Activated naive CD4-positive, alpha-beta T cell treated with anti-CD3 and anti-CD28 coated beads, Interleukin-2, amount 10 ng/mL, durations not matched to agents 7 days and 5 days (primary cell): ENCODE data around the gene USP28.
"Not testable (repeated sequence)": the region's sequence is repeated elsewhere in the genome, so short reads cannot be mapped to it uniquely, and the experiment has no call there.

ENCODE experiments used
- CTCF ChIA-PET: fragments of 350-600 bp; sonication (Branson Sonifier 250); formaldehyde crosslinking; loops from one replicate; lab custom pipeline; 2021; ENCODE audit warnings: antibody characterized with exemption; lab: Charles Lee
- DNase-seq: peaks from one replicate; pipeline ENCODE4 v3.0.0-alpha.2; 2020
- H3K27ac Mint-ChIP-seq: one replicate; pipeline ENCODE4 v1.8.0; 2021; ENCODE audit warnings: mild to moderate bottlenecking, moderate library complexity, mixed read lengths
- H3K27me3 Mint-ChIP-seq: one replicate; pipeline ENCODE4 v1.8.0; 2021; ENCODE audit warnings: mild to moderate bottlenecking, mixed read lengths
- H3K36me3 Mint-ChIP-seq: one replicate; pipeline ENCODE4 v1.8.0; 2021; ENCODE audit warnings: mixed read lengths
- H3K4me1 Mint-ChIP-seq: one replicate; pipeline ENCODE4 v1.8.0; 2021; ENCODE audit warnings: mixed read lengths
- H3K4me3 Mint-ChIP-seq: one replicate; pipeline ENCODE4 v1.8.0; 2021; ENCODE audit warnings: mild to moderate bottlenecking, moderate library complexity, mixed read lengths
- H3K9me3 Mint-ChIP-seq: one replicate; pipeline ENCODE4 v1.8.0; 2021; ENCODE audit warnings: mixed read lengths

Gene USP28

GRCh38 chr11:113895367-113896155 is 20.2 kb upstream of the USP28 start:
- Mint-ChIP-seq H3K27ac (no peak overlapping the region), H3K36me3 (no peaks in the 10 kb centered on the region), H3K4me1 (no peaks in the 10 kb centered on the region), H3K9me3 (no peaks in the 10 kb centered on the region), H3K27me3 (peaks cover 7% of the 10 kb centered on the region), H3K4me3 (no peak overlapping the region)
- DNase-seq: no peak
- CTCF ChIA-PET: interaction anchor here (0.6 to 7.1 kb wide), 12 partner anchors 11 to 366 kb away, joined by 3 to 150 read pairs (median 4); partner anchors contain the start of genes HTR3B and USP28

GRCh38 chr11:113894421-113894996 is 19.1 kb upstream of the USP28 start:
- Mint-ChIP-seq H3K27me3 (peaks cover 6% of the 10 kb centered on the region), H3K4me3 (no peak overlapping the region), H3K9me3 (no peaks in the 10 kb centered on the region), H3K36me3 (no peaks in the 10 kb centered on the region), H3K27ac (no peak overlapping the region), H3K4me1 (no peaks in the 10 kb centered on the region)
- no peak for DNase-seq
- CTCF ChIA-PET: interaction anchor here (7.1 kb wide), 1 partner anchor 367 kb away, joined by 150 read pairs; no protein-coding TSS in a partner anchor

- Mint-ChIP-seq H3K36me3 (no peaks in the 10 kb centered on the region), H3K9me3 (no peaks in the 10 kb centered on the region), H3K4me1 (no peaks in the 10 kb centered on the region), H3K4me3 (no peak overlapping the region), H3K27me3 (no peaks in the 10 kb centered on the region), H3K27ac (no peak overlapping the region)
- CTCF ChIA-PET: interaction anchor here (0.6 kb wide), 1 partner anchor 149 kb away, joined by 4 read pairs; no protein-coding TSS in a partner anchor
- DNase-seq: no peak
Measured at GRCh38 chr11:113888848-113889247, 13.5 kb upstream of the USP28 start.

- Mint-ChIP-seq H3K9me3 (no peaks in the 10 kb centered on the region), H3K36me3 (no peaks in the 10 kb centered on the region), H3K4me3 (no peak overlapping the region), H3K4me1 (no peaks in the 10 kb centered on the region), H3K27me3 (no peaks in the 10 kb centered on the region), H3K27ac (no peak overlapping the region)
- DNase-seq: no peak
- CTCF ChIA-PET: no interaction called here
Measured at GRCh38 chr11:113885897-113886296, 10.5 kb upstream of the USP28 start.

- no peaks in the 10 kb centered on the region for H3K36me3 Mint-ChIP-seq
- no peak overlapping the region for H3K27ac Mint-ChIP-seq
- no peaks in the 10 kb centered on the region for H3K27me3 Mint-ChIP-seq
- no peaks in the 10 kb centered on the region for H3K4me1 Mint-ChIP-seq
- H3K4me3 Mint-ChIP-seq: no peak overlapping the region
- CTCF ChIA-PET: interaction anchor here (1.0 kb wide), 1 partner anchor 11 kb away, joined by 3 read pairs; no protein-coding TSS in a partner anchor
- no peaks in the 10 kb centered on the region for H3K9me3 Mint-ChIP-seq
- DNase-seq: no peak
Measured at GRCh38 chr11:113884361-113884836, 9.0 kb upstream of the USP28 start.

GRCh38 chr11:113881856-113882255 is 6.5 kb upstream of the USP28 start:
- Mint-ChIP-seq H3K4me1 (peaks cover 13% of the 10 kb centered on the region), H3K36me3 (peaks cover 5% of the 10 kb centered on the region), H3K4me3 (no peak overlapping the region), H3K27ac (no peak overlapping the region), H3K27me3 (no peaks in the 10 kb centered on the region), H3K9me3 (peaks cover 5% of the 10 kb centered on the region)
- CTCF ChIA-PET: no interaction called here
- no peak for DNase-seq

DNA sequence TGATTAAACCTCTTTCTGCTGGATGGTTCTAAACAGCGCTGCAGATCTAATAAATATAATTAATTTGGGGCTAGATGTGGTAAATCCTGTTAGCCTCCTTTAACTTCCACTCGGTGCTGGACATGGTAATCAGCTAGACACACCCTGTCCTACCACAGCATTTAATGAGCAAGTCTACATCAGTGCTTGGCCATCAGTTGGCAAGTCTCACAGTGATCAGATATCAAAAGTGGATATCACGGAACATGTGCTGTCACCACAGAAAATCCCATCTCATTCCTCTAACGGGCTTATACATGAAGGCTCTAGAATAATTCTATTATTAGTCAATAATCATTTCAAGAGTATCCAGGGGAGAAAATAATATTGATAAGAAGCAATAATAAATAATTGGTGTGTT is 5.6 kb upstream of the USP28 start:
- H3K36me3 Mint-ChIP-seq: peaks cover 5% of the 10 kb centered on the region

DNA sequence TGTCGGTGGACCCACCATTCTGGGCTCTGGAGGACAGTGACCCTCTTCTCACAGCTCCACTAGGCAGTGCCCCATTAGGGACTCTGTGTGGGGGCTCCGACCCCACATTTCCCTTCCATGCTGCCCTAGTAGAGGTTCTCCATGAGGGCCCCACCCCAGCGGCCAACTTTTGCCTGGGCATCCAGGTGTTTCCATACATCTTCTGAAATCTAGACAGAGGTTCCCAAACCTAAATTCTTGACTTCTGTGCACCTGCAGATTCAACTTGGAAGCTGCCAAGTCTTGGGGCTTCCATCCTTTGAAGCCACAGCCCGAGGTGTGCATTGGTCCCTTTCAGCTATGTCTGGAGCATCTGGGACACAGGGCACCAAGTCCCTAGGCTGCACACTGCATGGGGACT is 4.1 kb upstream of the USP28 start:
- H3K27ac Mint-ChIP-seq, CTCF ChIA-PET, H3K27me3 Mint-ChIP-seq, H3K9me3 Mint-ChIP-seq, DNase-seq, H3K36me3 Mint-ChIP-seq, H3K4me3 Mint-ChIP-seq: not testable (repeated sequence)
- H3K4me1 Mint-ChIP-seq: peaks cover 28% of the 10 kb centered on the region

More for the DNA sequence above, 5.6 kb upstream of the USP28 start:
- H3K9me3 Mint-ChIP-seq: peaks cover 5% of the 10 kb centered on the region
- DNase-seq: no peak
- no peak overlapping the region for H3K27ac Mint-ChIP-seq
- no peak overlapping the region for H3K4me3 Mint-ChIP-seq
- no peaks in the 10 kb centered on the region for H3K27me3 Mint-ChIP-seq
- CTCF ChIA-PET: no interaction called here
- peaks cover 20% of the 10 kb centered on the region for H3K4me1 Mint-ChIP-seq

GRCh38 chr11:113877670-113878055 is 2.3 kb upstream of the USP28 start:
- Mint-ChIP-seq H3K27me3 (no peaks in the 10 kb centered on the region), H3K36me3 (peaks cover 17% of the 10 kb centered on the region), H3K4me1 (peaks cover 44% of the 10 kb centered on the region), H3K9me3 (peaks cover 5% of the 10 kb centered on the region), H3K27ac (peak overlapping the region; percentile 46), H3K4me3 (no peak overlapping the region)
- CTCF ChIA-PET: no interaction called here
- no peak for DNase-seq

- peaks cover 5% of the 10 kb centered on the region for H3K9me3 Mint-ChIP-seq
- peak overlapping the region; percentile 46 for H3K27ac Mint-ChIP-seq
- CTCF ChIA-PET: no interaction called here
- peaks cover 18% of the 10 kb centered on the region for H3K36me3 Mint-ChIP-seq
- peak overlapping the region; percentile 92 for H3K4me3 Mint-ChIP-seq
- H3K27me3 Mint-ChIP-seq: no peaks in the 10 kb centered on the region
- DNase-seq: no peak
- H3K4me1 Mint-ChIP-seq: peaks cover 49% of the 10 kb centered on the region
Measured at GRCh38 chr11:113876798-113877669, 1.7 kb upstream of the USP28 start.

DNA sequence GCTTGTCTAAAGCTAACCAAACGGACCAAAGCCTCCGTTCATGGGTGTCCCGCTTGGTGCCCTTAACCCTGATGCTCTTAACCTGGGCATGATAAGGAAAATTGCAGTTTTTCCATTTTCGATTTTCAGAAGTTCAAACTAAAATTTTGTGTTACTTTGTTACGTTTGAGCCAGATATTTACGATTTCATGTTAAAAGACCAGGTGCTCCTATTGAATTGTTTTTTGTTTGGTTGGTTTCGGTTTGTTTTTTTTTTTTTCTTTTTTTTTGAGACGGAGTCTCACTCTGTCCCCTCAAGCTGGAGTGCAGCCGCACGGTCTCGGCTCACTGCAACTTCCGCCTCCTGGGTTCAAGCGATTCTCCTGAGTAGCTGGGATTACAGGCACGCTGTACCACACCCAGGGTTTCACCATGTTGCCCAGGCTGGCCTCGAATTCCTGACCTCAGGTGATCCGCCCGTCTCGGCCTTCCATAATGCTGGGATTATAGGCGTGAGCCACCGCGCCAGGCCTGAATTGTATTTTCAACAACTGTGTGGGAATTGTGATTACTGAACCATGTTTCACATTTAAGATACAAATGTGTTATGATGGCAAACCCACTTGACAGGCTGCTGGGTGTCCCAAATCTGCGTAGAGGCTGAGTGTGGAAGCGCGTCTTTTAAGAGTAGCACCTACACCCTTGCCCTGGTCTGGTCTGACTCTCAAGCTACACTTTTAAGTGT is 864 bp upstream of the USP28 start:
- Mint-ChIP-seq H3K27me3 (no peaks in the 10 kb centered on the region), H3K27ac (peak overlapping the region; percentile 97), H3K36me3 (peaks cover 20% of the 10 kb centered on the region), H3K4me3 (peak overlapping the region; percentile 92), H3K9me3 (peaks cover 5% of the 10 kb centered on the region), H3K4me1 (peaks cover 51% of the 10 kb centered on the region)
- DNase-seq: no peak
- CTCF ChIA-PET: no interaction called here

- CTCF ChIA-PET: interaction anchor here (1.1 to 1.5 kb wide), 2 partner anchors 12 to 21 kb away, joined by 3 to 4 read pairs; no protein-coding TSS in a partner anchor
- Mint-ChIP-seq H3K4me1 (peaks cover 55% of the 10 kb centered on the region), H3K36me3 (peaks cover 26% of the 10 kb centered on the region), H3K4me3 (peak overlapping the region; percentile 92), H3K27ac (peak overlapping the region; percentile 87), H3K27me3 (no peaks in the 10 kb centered on the region), H3K9me3 (peaks cover 5% of the 10 kb centered on the region)
- peak; percentile 64 for DNase-seq
Measured at GRCh38 chr11:113874581-113875233, 665 bp downstream of the USP28 start.

DNA sequence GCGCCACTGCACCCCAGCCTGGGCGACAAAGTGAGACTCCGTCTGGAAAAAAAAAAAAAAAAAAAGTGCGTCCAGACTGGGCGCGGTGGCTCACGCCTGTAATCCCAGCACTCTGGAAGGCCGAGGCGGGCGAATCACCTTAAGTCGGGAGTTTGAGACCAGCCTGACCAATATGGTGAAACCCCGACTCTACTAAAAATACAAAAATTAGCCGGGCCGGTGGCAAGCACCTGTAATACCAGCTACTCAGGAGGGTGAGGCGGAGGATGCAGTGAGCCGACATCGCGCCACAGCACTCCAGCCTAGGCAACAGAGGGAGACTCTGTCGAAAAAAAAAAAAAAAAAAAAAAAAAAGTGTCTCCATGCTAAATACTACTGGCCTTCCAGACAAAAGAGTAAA is 1.3 kb downstream of the USP28 start:
- peak overlapping the region; percentile 92 for H3K4me3 Mint-ChIP-seq
- H3K27ac Mint-ChIP-seq: no peak overlapping the region
- CTCF ChIA-PET: interaction anchor here (1.5 kb wide), 1 partner anchor 11 kb away, joined by 3 read pairs; no protein-coding TSS in a partner anchor
- no peak for DNase-seq
- peaks cover 57% of the 10 kb centered on the region for H3K4me1 Mint-ChIP-seq
- H3K27me3 Mint-ChIP-seq: no peaks in the 10 kb centered on the region
- peaks cover 5% of the 10 kb centered on the region for H3K9me3 Mint-ChIP-seq
- H3K36me3 Mint-ChIP-seq: peaks cover 26% of the 10 kb centered on the region
